ENCODE data around the gene PILRA. TPM values are rescaled to one million over a fixed set of nuclear protein-coding genes. Genes with fewer than 3 reads are reported as not detected.

Gene PILRA
- total RNA-seq, 2 experiments from 2014 or later: 0.27 to 0.29 TPM

GRCh38 chr7:100426516-100426915 is 53.2 kb downstream of the PILRA start:
- DNase-seq: no peak
- no peak overlapping the region for H3K4me3 Mint-ChIP-seq
- intact Hi-C loops (cut with micrococcal nuclease): loop anchor here (5.0 kb wide), 2 partner anchors 344 to 1284 kb away; partner anchors contain the start of genes SMURF1 and ZNF3
- no peak overlapping the region for H3K27ac Mint-ChIP-seq
- CTCF ChIA-PET: no interaction called here
- H3K27me3 Mint-ChIP-seq (ENCODE audit: low read depth): peaks cover 5% of the 10 kb centered on the region
- H3K4me1 Mint-ChIP-seq (ENCODE audit: low read depth): peaks cover 21% of the 10 kb centered on the region
- no peaks in the 10 kb centered on the region for H3K9me3 Mint-ChIP-seq
- peaks cover 14% of the 10 kb centered on the region for H3K36me3 Mint-ChIP-seq (ENCODE audit: low read depth)

GRCh38 chr7:100427762-100428198 is 54.5 kb downstream of the PILRA start:
- peaks cover 5% of the 10 kb centered on the region for H3K27me3 Mint-ChIP-seq (ENCODE audit: low read depth)
- H3K27ac Mint-ChIP-seq: peak overlapping the region; percentile 99
- DNase-seq: no peak
- peaks cover 34% of the 10 kb centered on the region for H3K4me1 Mint-ChIP-seq (ENCODE audit: low read depth)
- intact Hi-C loops (cut with micrococcal nuclease): loop anchor here (1.0 to 5.0 kb wide), 12 partner anchors 9 to 1285 kb away; partner anchors contain the start of genes AGFG2, BUD31, GNB2 and GPC2
- peaks cover 21% of the 10 kb centered on the region for H3K36me3 Mint-ChIP-seq (ENCODE audit: low read depth)
- H3K4me3 Mint-ChIP-seq: peak overlapping the region; percentile 93
- CTCF ChIA-PET: interaction anchor here (0.6 kb wide), 1 partner anchor 12 kb away, joined by 4 read pairs; no protein-coding TSS in a partner anchor
- no peaks in the 10 kb centered on the region for H3K9me3 Mint-ChIP-seq

GRCh38 chr7:100428199-100428966 is 55.1 kb downstream of the PILRA start, which contains the start of gene ZCWPW1:
Gene ZCWPW1, minus strand, starts transcription at chr7:100428703. Its CDS starts 8,054 bp downstream, at chr7:100420649.
- H3K27ac Mint-ChIP-seq: peak within 1 kb of the TSS; percentile 99
- DNase-seq: peak; percentile 96

GRCh38 chr7:100428967-100429636 is 55.8 kb downstream of the PILRA start:
- Mint-ChIP-seq H3K4me1 (ENCODE audit: low read depth) (peaks cover 47% of the 10 kb centered on the region), H3K9me3 (no peaks in the 10 kb centered on the region), H3K4me3 (peak overlapping the region; percentile 93), H3K27me3 (ENCODE audit: low read depth) (peaks cover 5% of the 10 kb centered on the region), H3K27ac (peak overlapping the region; percentile 99), H3K36me3 (ENCODE audit: low read depth) (peaks cover 33% of the 10 kb centered on the region)
- CTCF ChIA-PET: interaction anchor here (0.6 to 1.1 kb wide), 3 partner anchors 22 to 263 kb away, joined by 3 to 4 read pairs (median 3); no protein-coding TSS in a partner anchor
- peak; percentile 100 for DNase-seq
- intact Hi-C loops (cut with micrococcal nuclease): loop anchor here (1.0 to 5.0 kb wide), 20 partner anchors 7 to 1287 kb away; partner anchors contain the start of genes AGFG2, AP4M1, BUD31 and CNPY4

More at GRCh38 chr7:100428199-100428966, 55.1 kb downstream of the PILRA start, which contains the start of gene ZCWPW1:
- CTCF ChIA-PET: interaction anchor here (0.6 to 1.0 kb wide), 3 partner anchors 12 to 156 kb away, joined by 3 to 4 read pairs (median 4); no protein-coding TSS in a partner anchor
- Mint-ChIP-seq H3K4me1 (ENCODE audit: low read depth) (peaks cover 40% of the 10 kb centered on the region), H3K36me3 (ENCODE audit: low read depth) (peaks cover 26% of the 10 kb centered on the region), H3K27me3 (ENCODE audit: low read depth) (peaks cover 5% of the 10 kb centered on the region), H3K9me3 (no peaks in the 10 kb centered on the region), H3K4me3 (peak within 1 kb of the TSS; percentile 93)
- intact Hi-C loops (cut with micrococcal nuclease): loop anchor here (1.0 to 5.0 kb wide), 12 partner anchors 8 to 1286 kb away; partner anchors contain the start of genes AGFG2, BUD31, GNB2 and GPC2

- Mint-ChIP-seq H3K27me3 (ENCODE audit: low read depth) (peaks cover 5% of the 10 kb centered on the region), H3K4me1 (ENCODE audit: low read depth) (peaks cover 54% of the 10 kb centered on the region), H3K36me3 (ENCODE audit: low read depth) (peaks cover 40% of the 10 kb centered on the region), H3K9me3 (no peaks in the 10 kb centered on the region), H3K27ac (peak within 1 kb of the TSS; percentile 99), H3K4me3 (peak within 1 kb of the TSS; percentile 93)
- intact Hi-C loops (cut with micrococcal nuclease): loop anchor here (1.0 to 5.0 kb wide), 18 partner anchors 34 to 1288 kb away; partner anchors contain the start of genes AGFG2, AP4M1, BUD31 and CNPY4
- DNase-seq: peak; percentile 93
- CTCF ChIA-PET: interaction anchor here (1.0 to 1.1 kb wide), 3 partner anchors 14 to 262 kb away, joined by 3 read pairs; no protein-coding TSS in a partner anchor
Observed at GRCh38 chr7:100429637-100430492, 56.6 kb downstream of the PILRA start, which contains the start of gene MEPCE. Gene MEPCE, plus strand, starts transcription at chr7:100429831. Its CDS starts 188 bp downstream, at chr7:100430019.

GRCh38 chr7:100430493-100431285 is 57.4 kb downstream of the PILRA start:
- Mint-ChIP-seq H3K27ac (peak overlapping the region; percentile 93), H3K36me3 (ENCODE audit: low read depth) (peaks cover 47% of the 10 kb centered on the region), H3K9me3 (no peaks in the 10 kb centered on the region), H3K4me1 (ENCODE audit: low read depth) (peaks cover 59% of the 10 kb centered on the region), H3K4me3 (peak overlapping the region; percentile 83), H3K27me3 (ENCODE audit: low read depth) (peaks cover 5% of the 10 kb centered on the region)
- CTCF ChIA-PET: interaction anchor here (0.6 to 1.1 kb wide), 2 partner anchors 13 to 353 kb away, joined by 3 read pairs; no protein-coding TSS in a partner anchor
- intact Hi-C loops (cut with micrococcal nuclease): loop anchor here (1.0 kb wide), 1 partner anchor 445 kb away; the partner anchor contains the start of gene SRRT
- DNase-seq: peak; percentile 73

GRCh38 chr7:100431286-100431735 is 58.0 kb downstream of the PILRA start:
- Mint-ChIP-seq H3K4me3 (peak overlapping the region; percentile 83), H3K9me3 (no peaks in the 10 kb centered on the region), H3K4me1 (ENCODE audit: low read depth) (peaks cover 61% of the 10 kb centered on the region), H3K27me3 (ENCODE audit: low read depth) (peaks cover 5% of the 10 kb centered on the region), H3K36me3 (ENCODE audit: low read depth) (peaks cover 49% of the 10 kb centered on the region), H3K27ac (peak overlapping the region; percentile 93)
- CTCF ChIA-PET: interaction anchor here (0.6 kb wide), 1 partner anchor 352 kb away, joined by 3 read pairs; no protein-coding TSS in a partner anchor
- DNase-seq: no peak
- intact Hi-C loops (cut with micrococcal nuclease): no loop called here

GRCh38 chr7:100432053-100432452 is 58.8 kb downstream of the PILRA start:
- intact Hi-C loops (cut with micrococcal nuclease): no loop called here
- Mint-ChIP-seq H3K4me1 (ENCODE audit: low read depth) (peaks cover 64% of the 10 kb centered on the region), H3K9me3 (no peaks in the 10 kb centered on the region), H3K27me3 (ENCODE audit: low read depth) (peaks cover 5% of the 10 kb centered on the region), H3K4me3 (peak overlapping the region; percentile 83), H3K27ac (peak overlapping the region; percentile 93), H3K36me3 (ENCODE audit: low read depth) (peaks cover 51% of the 10 kb centered on the region)
- CTCF ChIA-PET: no interaction called here
- no peak for DNase-seq

GRCh38 chr7:100432621-100433275 is 59.5 kb downstream of the PILRA start:
- DNase-seq: no peak
- Mint-ChIP-seq H3K36me3 (ENCODE audit: low read depth) (peaks cover 51% of the 10 kb centered on the region), H3K27ac (peak overlapping the region; percentile 93), H3K4me1 (ENCODE audit: low read depth) (peaks cover 64% of the 10 kb centered on the region), H3K4me3 (peak overlapping the region; percentile 12), H3K9me3 (no peaks in the 10 kb centered on the region), H3K27me3 (ENCODE audit: low read depth) (peaks cover 5% of the 10 kb centered on the region)
- intact Hi-C loops (cut with micrococcal nuclease): no loop called here
- CTCF ChIA-PET: no interaction called here

- CTCF ChIA-PET: no interaction called here
- H3K27ac Mint-ChIP-seq: peak overlapping the region; percentile 83
- intact Hi-C loops (cut with micrococcal nuclease): no loop called here
- H3K4me3 Mint-ChIP-seq: no peak overlapping the region
- H3K36me3 Mint-ChIP-seq (ENCODE audit: low read depth): peaks cover 51% of the 10 kb centered on the region
- no peaks in the 10 kb centered on the region for H3K9me3 Mint-ChIP-seq
- DNase-seq: no peak
- H3K27me3 Mint-ChIP-seq (ENCODE audit: low read depth): peaks cover 5% of the 10 kb centered on the region
- H3K4me1 Mint-ChIP-seq (ENCODE audit: low read depth): peaks cover 59% of the 10 kb centered on the region
Observed at GRCh38 chr7:100433276-100433591, 59.9 kb downstream of the PILRA start.
